GM18870 (cell line): ENCODE measurements around the gene RAD51B.
"Not testable (repeated sequence)": the region's sequence is repeated elsewhere in the genome, so short reads cannot be mapped to it uniquely, and the experiment has no call there.

Experiments used
- ATAC-seq: cut with Tn5 transposase; IDR thresholded peaks from one replicate; pipeline ENCODE4 v1.9.1; 2021; ENCODE audit warnings: moderate library complexity; ENCODE audit not compliant: unreplicated experiment

RAD51B gene

GRCh38 chr14:68016255-68016914 lies 196.8 kb downstream of the RAD51B start:
- no peak for ATAC-seq

DNA sequence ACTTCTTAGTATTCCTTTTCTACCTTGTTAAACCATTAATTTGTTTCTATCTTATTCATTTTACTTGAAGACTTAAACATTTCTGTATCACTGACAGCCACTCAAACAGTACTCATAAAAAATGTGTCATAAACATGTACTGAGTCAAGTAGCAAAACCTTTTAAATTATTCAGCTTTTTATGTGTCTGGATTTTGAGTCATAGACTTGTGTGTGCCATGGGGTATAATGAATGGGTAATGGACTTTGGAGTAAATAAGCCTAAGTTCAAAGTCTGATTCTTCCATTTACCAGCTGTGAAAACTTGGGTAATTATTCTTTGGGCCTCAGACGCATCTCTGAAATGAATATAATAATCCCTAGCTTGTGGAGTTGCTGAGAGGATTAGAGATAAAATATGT lies 199.0 kb downstream of the RAD51B start:
- ATAC-seq = no peak

GRCh38 chr14:68020493-68020892 lies 200.9 kb downstream of the RAD51B start:
- no peak for ATAC-seq

DNA sequence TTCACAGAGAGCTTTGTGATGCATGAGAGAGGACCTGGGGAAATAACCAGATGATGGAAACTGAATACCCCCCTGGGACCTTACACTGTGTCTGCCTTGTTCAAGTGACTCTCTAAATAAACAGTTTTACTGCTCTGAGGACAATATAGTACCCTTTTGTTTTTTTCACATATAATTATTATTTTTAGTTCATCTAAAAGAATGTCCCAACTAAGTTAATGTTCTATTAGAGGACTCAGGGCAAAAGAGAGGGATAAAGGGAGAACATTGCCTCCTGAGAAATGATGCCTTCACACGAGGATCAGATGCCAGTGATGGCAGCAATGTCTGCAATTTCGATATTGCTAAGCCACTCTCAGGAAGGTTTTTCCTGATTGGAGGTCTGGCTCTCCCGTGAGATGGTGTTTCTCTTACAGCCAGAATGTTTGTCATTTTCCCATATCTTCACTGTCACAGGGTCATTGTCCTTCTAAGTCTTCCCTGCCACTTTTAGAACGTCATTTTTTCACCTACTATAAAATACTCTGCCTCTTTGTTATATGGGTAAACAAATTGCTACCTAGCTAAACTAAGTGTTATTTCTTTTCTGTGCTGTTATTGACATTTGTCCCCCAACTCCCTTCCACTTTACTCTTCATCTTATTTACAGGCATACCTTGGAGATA lies 201.6 kb downstream of the RAD51B start:
- ATAC-seq = no peak

GRCh38 chr14:68027276-68027675 lies 207.7 kb downstream of the RAD51B start:
- ATAC-seq = no peak

GRCh38 chr14:68028075-68028474 lies 208.5 kb downstream of the RAD51B start:
- no peak for ATAC-seq

GRCh38 chr14:68031011-68031410 lies 211.4 kb downstream of the RAD51B start:
- not testable (repeated sequence) for ATAC-seq

- no peak for ATAC-seq
Measured at GRCh38 chr14:68032154-68032553, 212.6 kb downstream of the RAD51B start.

- ATAC-seq = no peak
Measured at GRCh38 chr14:68033336-68033932, 213.9 kb downstream of the RAD51B start.

DNA sequence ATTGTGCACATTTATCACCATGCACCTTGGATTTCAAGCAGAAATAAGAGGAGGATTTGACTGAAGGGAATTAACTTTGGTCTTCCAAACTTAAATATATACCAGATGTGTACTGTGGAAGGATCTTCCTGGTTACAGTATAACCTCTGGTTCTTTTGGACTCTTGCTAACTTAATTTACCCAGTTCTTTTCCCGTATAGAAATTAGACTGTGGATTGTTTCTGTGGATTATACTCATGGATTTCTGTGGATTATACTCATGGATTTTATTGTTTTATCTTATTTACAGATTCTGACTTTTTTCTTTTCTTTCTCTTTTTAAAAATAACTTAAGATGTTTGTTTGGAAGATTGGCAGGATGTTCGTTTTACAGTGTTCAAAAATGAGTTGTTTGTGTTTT lies 215.3 kb downstream of the RAD51B start:
- no peak for ATAC-seq

DNA sequence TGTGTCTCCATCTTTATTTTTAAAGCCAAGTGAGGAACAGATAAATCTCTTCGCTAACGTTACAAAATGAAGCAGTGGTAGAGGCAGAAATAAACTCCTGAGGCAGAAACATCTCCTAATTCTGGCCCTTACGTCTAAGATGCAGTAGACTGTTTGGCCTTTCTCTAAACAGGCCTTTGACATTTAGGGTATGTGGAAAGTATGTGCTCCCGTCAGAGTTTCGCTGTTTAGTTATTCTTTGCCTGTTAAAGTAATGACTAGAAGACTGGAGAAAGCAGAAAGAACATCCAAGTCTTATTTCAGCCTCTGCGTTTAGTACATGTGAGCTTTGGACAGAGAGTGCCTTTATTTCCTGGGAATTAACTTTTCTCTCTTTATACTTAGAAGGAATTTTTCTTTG lies 216.6 kb downstream of the RAD51B start:
- ATAC-seq = no peak

DNA sequence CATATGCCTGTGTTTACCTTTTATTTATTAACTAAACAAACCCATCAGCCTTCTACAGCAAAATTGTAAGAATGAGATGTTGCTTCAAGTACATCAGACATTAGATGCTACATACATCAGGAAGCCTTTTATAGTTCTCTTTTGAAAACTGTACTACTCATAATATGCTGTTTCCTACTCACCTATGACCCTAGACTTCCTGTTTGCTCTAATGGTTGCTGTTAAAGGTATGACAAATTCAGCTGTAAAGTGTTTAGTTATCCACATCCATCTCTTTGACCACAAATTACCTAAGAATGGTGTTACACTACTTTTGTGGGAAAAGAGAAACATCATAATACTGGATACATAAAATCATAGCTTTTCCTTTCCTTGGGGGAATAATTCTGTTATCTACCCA lies 220.0 kb downstream of the RAD51B start:
- ATAC-seq = no peak

GRCh38 chr14:68040633-68041369 lies 221.2 kb downstream of the RAD51B start:
- no peak for ATAC-seq

GRCh38 chr14:68041876-68042354 lies 222.3 kb downstream of the RAD51B start:
- ATAC-seq = no peak

DNA sequence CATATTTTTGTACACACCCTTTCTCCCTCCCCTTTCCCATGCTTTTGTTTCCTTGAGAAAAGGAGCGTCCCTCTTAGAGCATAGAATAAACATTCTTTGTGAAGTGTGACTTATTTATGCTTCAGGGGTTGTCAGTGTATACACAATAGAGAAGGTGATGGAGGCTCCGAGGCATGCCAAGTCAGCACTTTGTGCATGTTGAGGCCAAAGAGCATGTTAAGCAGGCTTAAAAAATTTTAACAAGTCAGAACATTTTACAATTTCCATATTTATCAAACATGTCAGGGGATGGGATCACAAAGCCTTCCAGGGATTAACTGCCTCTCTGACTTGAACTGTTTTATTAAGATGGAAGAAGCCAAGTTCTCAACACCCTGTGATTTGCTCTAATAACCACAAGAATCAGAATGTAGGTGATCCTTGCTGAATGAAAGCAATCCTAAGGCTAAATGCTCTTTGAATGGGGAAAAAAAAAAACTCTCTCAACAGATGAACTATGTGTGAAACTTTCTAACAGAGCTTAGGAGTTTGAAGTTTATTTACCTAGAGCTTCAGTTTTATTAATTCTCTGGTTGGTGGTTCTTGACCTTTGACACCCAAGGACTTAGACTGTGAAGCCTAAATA lies 223.1 kb downstream of the RAD51B start:
- no peak for ATAC-seq

- no peak for ATAC-seq
Measured at GRCh38 chr14:68043752-68044151, 224.2 kb downstream of the RAD51B start.

DNA sequence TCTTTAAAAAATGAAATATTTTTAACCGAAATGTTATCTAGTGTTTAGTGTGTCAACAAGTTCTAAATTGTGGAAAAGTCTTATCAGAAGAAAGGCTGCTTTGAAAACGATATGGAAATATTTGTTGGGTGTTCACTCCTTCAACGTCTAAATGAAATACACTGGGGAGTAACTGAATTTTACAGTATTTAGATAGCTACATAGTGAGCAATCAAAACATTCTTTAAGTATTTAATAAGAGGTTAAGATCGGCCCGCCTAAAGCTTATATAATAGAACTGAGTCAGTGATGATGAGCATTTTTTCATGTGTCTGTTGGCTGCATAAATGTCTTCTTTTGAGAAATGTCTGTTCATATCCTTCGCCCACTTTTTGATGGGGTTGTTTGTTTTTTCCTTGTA lies 228.3 kb downstream of the RAD51B start:
- ATAC-seq = no peak

- not testable (repeated sequence) for ATAC-seq
Measured at GRCh38 chr14:68048815-68049214, 229.2 kb downstream of the RAD51B start.

- ATAC-seq = no peak
Measured at GRCh38 chr14:68050177-68050576, 230.6 kb downstream of the RAD51B start.

GRCh38 chr14:68051146-68051545 lies 231.6 kb downstream of the RAD51B start:
- ATAC-seq = no peak

DNA sequence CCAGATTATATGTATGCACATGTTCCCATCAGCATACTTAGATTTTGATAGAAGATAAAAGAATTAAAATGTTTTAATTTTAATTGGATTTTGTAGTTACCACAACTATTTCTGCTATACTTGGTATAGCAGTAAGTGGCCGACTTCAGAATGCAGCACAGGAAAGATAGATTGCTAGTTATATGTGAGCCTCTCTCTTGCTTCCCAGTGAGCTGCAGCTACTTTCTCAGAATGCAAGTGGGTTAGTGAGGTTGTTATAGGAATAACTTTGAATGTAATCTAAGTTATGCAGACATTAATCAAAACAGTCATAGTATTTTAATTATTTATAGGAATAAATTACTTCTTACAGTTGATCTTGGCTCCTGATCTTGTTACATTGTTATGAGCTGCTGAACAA lies 240.6 kb downstream of the RAD51B start:
- ATAC-seq = no peak
